ENCODE results near the gene CER1. TPM values are rescaled to one million over a fixed set of nuclear protein-coding genes. Genes with fewer than 3 reads are reported as not detected.

The CER1 gene
- total RNA-seq, 4 donors from 2014 or later, result not detected

GRCh38 chr9:14730461-14730898, 7.9 kb upstream of the CER1 start:
- WGBS, result 62% methylated on average over 2 of the region's 2 CpGs
- Histone ChIP-seq H3K36me3 (no peaks in the 10 kb centered on the region), H3K9me3 (no peaks in the 10 kb centered on the region), H3K4me1 (no peaks in the 10 kb centered on the region), H3K4me3 (no peak overlapping the region), H3K27me3 (no peaks in the 10 kb centered on the region), H3K27ac (no peak overlapping the region)
- DNase-seq (ENCODE audit: low spot score in 2 of 2), result no peak
- TF ChIP-seq POLR2A (IDR thresholded peaks at IDR 0.05) (no peak), POLR2AphosphoS5 (IDR thresholded peaks at IDR 0.05) (no peak), CTCF (IDR thresholded peaks at IDR 0.05) (no peak), EP300 (IDR thresholded peaks at IDR 0.05) (no peak)

- Histone ChIP-seq H3K27me3 (peaks cover 3% of the 10 kb centered on the region), H3K36me3 (no peaks in the 10 kb centered on the region), H3K9me3 (no peaks in the 10 kb centered on the region), H3K4me3 (no peak overlapping the region), H3K27ac (no peak overlapping the region), H3K4me1 (no peaks in the 10 kb centered on the region)
- TF ChIP-seq EP300 (IDR thresholded peaks at IDR 0.05) (no peak), POLR2A (IDR thresholded peaks at IDR 0.05) (no peak), CTCF (IDR thresholded peaks at IDR 0.05) (no peak), POLR2AphosphoS5 (IDR thresholded peaks at IDR 0.05) (no peak)
- DNase-seq (ENCODE audit: low spot score in 2 of 2), result no peak
- 55% methylated on average over 4 of the region's 4 CpGs for WGBS
Measured at GRCh38 chr9:14723301-14723700, 768 bp upstream of the CER1 start.

- 65% methylated on average over 8 of the region's 8 CpGs for WGBS
- H3K36me3 ChIP-seq, result no peaks in the 10 kb centered on the region
- DNase-seq (ENCODE audit: low spot score in 2 of 2), result no peak
- peaks cover 3% of the 10 kb centered on the region for H3K27me3 ChIP-seq
- no peaks in the 10 kb centered on the region for H3K9me3 ChIP-seq
- H3K27ac ChIP-seq, result no peak overlapping the region
- H3K4me1 ChIP-seq, result no peaks in the 10 kb centered on the region
- no peak for TF ChIP-seq POLR2AphosphoS5 (IDR thresholded peaks at IDR 0.05)
- TF ChIP-seq CTCF (IDR thresholded peaks at IDR 0.05), result no peak
- TF ChIP-seq POLR2A (IDR thresholded peaks at IDR 0.05), result no peak
- TF ChIP-seq EP300 (IDR thresholded peaks at IDR 0.05), result no peak
- H3K4me3 ChIP-seq, result no peak overlapping the region
Measured at GRCh38 chr9:14719231-14719923, 3.2 kb downstream of the CER1 start.

GRCh38 chr9:14715102-14715501, 7.4 kb downstream of the CER1 start:
- TF ChIP-seq CTCF (IDR thresholded peaks at IDR 0.05) (no peak), POLR2A (IDR thresholded peaks at IDR 0.05) (no peak), EP300 (IDR thresholded peaks at IDR 0.05) (no peak), POLR2AphosphoS5 (IDR thresholded peaks at IDR 0.05) (no peak)
- no peaks in the 10 kb centered on the region for H3K36me3 ChIP-seq
- no peaks in the 10 kb centered on the region for H3K9me3 ChIP-seq
- no peak for DNase-seq (ENCODE audit: low spot score in 2 of 2)
- no peak overlapping the region for H3K27ac ChIP-seq
- 49% methylated on average over 4 of the region's 4 CpGs for WGBS
- no peaks in the 10 kb centered on the region for H3K4me1 ChIP-seq
- peaks cover 2% of the 10 kb centered on the region for H3K27me3 ChIP-seq
- H3K4me3 ChIP-seq, result no peak overlapping the region

- TF ChIP-seq POLR2A (IDR thresholded peaks at IDR 0.05), result no peak
- no peak for TF ChIP-seq EP300 (IDR thresholded peaks at IDR 0.05)
- no peak for TF ChIP-seq POLR2AphosphoS5 (IDR thresholded peaks at IDR 0.05)
- TF ChIP-seq CTCF (IDR thresholded peaks at IDR 0.05), result no peak
- Histone ChIP-seq H3K27ac (no peak overlapping the region), H3K4me3 (no peak overlapping the region), H3K36me3 (no peaks in the 10 kb centered on the region), H3K4me1 (no peaks in the 10 kb centered on the region), H3K27me3 (no peaks in the 10 kb centered on the region), H3K9me3 (no peaks in the 10 kb centered on the region)
- DNase-seq (ENCODE audit: low spot score in 2 of 2), result no peak
- WGBS, result 44% methylated on average over 3 of the region's 3 CpGs
Measured at GRCh38 chr9:14713187-14713767, 9.3 kb downstream of the CER1 start.

Measured in suprapubic skin (tissue), 4 donors.